Neural cell (in vitro differentiated cells): ENCODE measurements around the gene ADAMTSL2. TPM values are rescaled to one million over a fixed set of nuclear protein-coding genes. Genes with fewer than 3 reads are reported as not detected.

ENCODE experiments used
- H2AFZ ChIP-seq: fragments of 200-600, 300-800 bp; sonication (generic), shearing (Covaris generic); 2 replicates; pipeline ENCODE4 v1.6.0; 2014; ENCODE audit warnings: low read depth, mild to moderate bottlenecking, antibody characterized with exemption, low read length, moderate library complexity
- H3F3A ChIP-seq: fragments of 200-600 bp; shearing (Covaris generic); 2 replicates; pipeline ENCODE4 v1.6.1; 2016; ENCODE audit warnings: mild to moderate bottlenecking, moderate library complexity, mixed read lengths, antibody characterized with exemption, low read length; ENCODE audit not compliant: insufficient read depth, poor library complexity, severe bottlenecking
- H3K27ac ChIP-seq: fragments of 200-600, 300-800 bp; sonication (generic), shearing (Covaris generic); 2 replicates; pipeline ENCODE4 v1.5.1; 2014; ENCODE audit warnings: mild to moderate bottlenecking, low read length, moderate library complexity
- H3K27me3 ChIP-seq: fragments of 300-800, 200-600 bp; sonication (generic), shearing (Covaris generic); 2 replicates; pipeline ENCODE4 v1.6.0; 2014; ENCODE audit warnings: mild to moderate bottlenecking, low read depth, low read length, moderate library complexity; ENCODE audit not compliant: insufficient read depth
- H3K36me3 ChIP-seq: fragments of 300-800, 200-600 bp; sonication (generic), shearing (Covaris generic); 2 replicates; pipeline ENCODE4 v1.5.1; 2014; ENCODE audit warnings: mild to moderate bottlenecking, antibody characterized with exemption, low read length, moderate library complexity; ENCODE audit not compliant: insufficient read depth
- H3K4me2 ChIP-seq: fragments of 300-800, 200-600 bp; sonication (generic), shearing (Covaris generic); 2 replicates; pipeline ENCODE4 v1.6.0; 2014; ENCODE audit warnings: mild to moderate bottlenecking, low read length
- H3K4me3 ChIP-seq: fragments of 300-800, 200-600 bp; sonication (generic), shearing (Covaris generic); 2 replicates; pipeline ENCODE4 v1.5.1; 2014; ENCODE audit warnings: mild to moderate bottlenecking, low read length, moderate library complexity
- H3K79me2 ChIP-seq: fragments of 200-600 bp; shearing (Covaris generic); replicated peaks from 2 replicates; pipeline ENCODE4 v1.6.0; 2014; ENCODE audit warnings: mild to moderate bottlenecking, low read length, moderate library complexity; ENCODE audit not compliant: insufficient read depth
- H3K9ac ChIP-seq: fragments of 300-800, 200-600 bp; sonication (generic), shearing (Covaris generic); 2 replicates; pipeline ENCODE4 v1.6.1; 2016; ENCODE audit warnings: mild to moderate bottlenecking, low read length, mixed read lengths
- H3K9me2 ChIP-seq: fragments of 200-600 bp; shearing (Covaris generic); 2 replicates; pipeline ENCODE4 v1.6.1; 2016; ENCODE audit warnings: mild to moderate bottlenecking, low read length, mixed read lengths; ENCODE audit not compliant: insufficient read depth
- H3K9me3 ChIP-seq: fragments of 200-600, 300-800 bp; sonication (generic), shearing (Covaris generic); 2 replicates; pipeline ENCODE4 v1.6.1; 2016; ENCODE audit warnings: mild to moderate bottlenecking, mixed run types, low read length, moderate library complexity, mixed read lengths
- H4K20me1 ChIP-seq: fragments of 200-600 bp; shearing (Covaris generic); 2 replicates; pipeline ENCODE4 v1.6.1; 2016; ENCODE audit warnings: mild to moderate bottlenecking, mixed run types; ENCODE audit not compliant: insufficient read depth
- CTCF ChIP-seq: fragments of 450-650 bp; IDR thresholded peaks from 2 replicates; pipeline ENCODE4 v1.5.1; 2014; ENCODE audit warnings: antibody characterized with exemption, mild to moderate bottlenecking, moderate library complexity; ENCODE audit not compliant: poor library complexity, severe bottlenecking
- EP300 ChIP-seq: fragments of 450-650 bp; conservative IDR thresholded peaks from 2 replicates; pipeline ENCODE4 v1.6.1; 2014; ENCODE audit warnings: antibody characterized with exemption, mild to moderate bottlenecking, moderate library complexity; ENCODE audit not compliant: poor library complexity, severe bottlenecking
- EZH2 ChIP-seq: fragments of 200-600, 300-800 bp; shearing (Covaris generic), sonication (generic); IDR thresholded peaks from 2 replicates; pipeline ENCODE4 v1.6.1; 2014; ENCODE audit warnings: antibody characterized with exemption, low read length, borderline replicate concordance, mild to moderate bottlenecking; ENCODE audit not compliant: insufficient read depth, poor library complexity, severe bottlenecking
- MXI1 ChIP-seq: fragments of 450-650 bp; conservative IDR thresholded peaks from 2 replicates; pipeline ENCODE4 v1.6.1; 2014; ENCODE audit warnings: antibody characterized with exemption, mild to moderate bottlenecking; ENCODE audit not compliant: poor library complexity, severe bottlenecking
- POLR2AphosphoS5 ChIP-seq: IDR thresholded peaks from 2 replicates; pipeline ENCODE4 v1.6.1; 2012
- RAD21 ChIP-seq: fragments of 450-650 bp; conservative IDR thresholded peaks from 2 replicates; pipeline ENCODE4 v1.6.1; 2014; ENCODE audit warnings: antibody characterized with exemption, mild to moderate bottlenecking, moderate library complexity
- SMC3 ChIP-seq: fragments of 450-650 bp; conservative IDR thresholded peaks from 2 replicates; pipeline ENCODE4 v1.6.1; 2014; ENCODE audit warnings: antibody characterized with exemption, mild to moderate bottlenecking, moderate library complexity; ENCODE audit not compliant: poor library complexity
- TAF1 ChIP-seq: IDR thresholded peaks from 2 replicates; pipeline ENCODE4 v1.6.1; 2012; ENCODE audit warnings: low read depth
- polyA plus RNA-seq: library from polyadenylated mRNA; depleted of rRNA; stranded (reverse); fragments of >200 nt; gene quantifications from 2 replicates; pipeline ENCODE4 v1.2.3, GENCODE V29; 2014
- TF ChIP-seq, protein P1 (sequence below): IDR thresholded peaks from 2 replicates; pipeline ENCODE4 v1.6.1; 2012; ENCODE audit warnings: borderline replicate concordance

The ADAMTSL2 gene
- polyA plus RNA-seq, 1 donor from 2014 or later = 0.85 TPM

DNA sequence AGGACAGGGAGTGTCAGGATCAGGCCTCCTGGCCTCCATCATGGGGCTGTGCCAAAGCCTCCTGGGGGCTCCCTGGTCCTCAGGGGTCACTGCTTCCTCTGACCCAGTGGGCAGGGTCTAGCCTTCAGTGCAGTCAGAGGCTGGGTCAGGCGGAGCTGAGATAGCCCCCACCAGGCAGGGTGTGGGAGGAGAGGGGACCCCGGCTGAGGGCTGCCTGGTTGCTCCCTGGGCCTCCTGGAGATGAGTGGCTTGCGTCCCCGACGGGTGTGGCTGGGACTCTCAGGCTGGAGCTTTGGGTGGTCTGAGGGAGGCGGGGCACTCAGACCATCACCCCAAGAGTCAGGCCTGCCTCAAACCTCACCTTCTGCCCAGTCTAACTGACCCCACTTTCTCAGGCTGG lies 53.0 kb downstream of the ADAMTSL2 start:
- H3F3A ChIP-seq = no peaks in the 10 kb centered on the region
- H3K27me3 ChIP-seq = no peaks in the 10 kb centered on the region
- H3K9ac ChIP-seq = no peak overlapping the region
- no peaks in the 10 kb centered on the region for H3K36me3 ChIP-seq
- no peak overlapping the region for H2AFZ ChIP-seq
- no peak overlapping the region for H3K4me2 ChIP-seq
- no peak overlapping the region for H3K4me3 ChIP-seq
- H3K79me2 ChIP-seq = no peaks in the 10 kb centered on the region
- H3K27ac ChIP-seq = no peak overlapping the region
- TF ChIP-seq TAF1 (no peak), EZH2 (no peak), POLR2AphosphoS5 (no peak), EP300 (no peak), MXI1 (no peak), CTCF (no peak), SMC3 (no peak), RAD21 (no peak)
- TF ChIP-seq, protein P1, sequence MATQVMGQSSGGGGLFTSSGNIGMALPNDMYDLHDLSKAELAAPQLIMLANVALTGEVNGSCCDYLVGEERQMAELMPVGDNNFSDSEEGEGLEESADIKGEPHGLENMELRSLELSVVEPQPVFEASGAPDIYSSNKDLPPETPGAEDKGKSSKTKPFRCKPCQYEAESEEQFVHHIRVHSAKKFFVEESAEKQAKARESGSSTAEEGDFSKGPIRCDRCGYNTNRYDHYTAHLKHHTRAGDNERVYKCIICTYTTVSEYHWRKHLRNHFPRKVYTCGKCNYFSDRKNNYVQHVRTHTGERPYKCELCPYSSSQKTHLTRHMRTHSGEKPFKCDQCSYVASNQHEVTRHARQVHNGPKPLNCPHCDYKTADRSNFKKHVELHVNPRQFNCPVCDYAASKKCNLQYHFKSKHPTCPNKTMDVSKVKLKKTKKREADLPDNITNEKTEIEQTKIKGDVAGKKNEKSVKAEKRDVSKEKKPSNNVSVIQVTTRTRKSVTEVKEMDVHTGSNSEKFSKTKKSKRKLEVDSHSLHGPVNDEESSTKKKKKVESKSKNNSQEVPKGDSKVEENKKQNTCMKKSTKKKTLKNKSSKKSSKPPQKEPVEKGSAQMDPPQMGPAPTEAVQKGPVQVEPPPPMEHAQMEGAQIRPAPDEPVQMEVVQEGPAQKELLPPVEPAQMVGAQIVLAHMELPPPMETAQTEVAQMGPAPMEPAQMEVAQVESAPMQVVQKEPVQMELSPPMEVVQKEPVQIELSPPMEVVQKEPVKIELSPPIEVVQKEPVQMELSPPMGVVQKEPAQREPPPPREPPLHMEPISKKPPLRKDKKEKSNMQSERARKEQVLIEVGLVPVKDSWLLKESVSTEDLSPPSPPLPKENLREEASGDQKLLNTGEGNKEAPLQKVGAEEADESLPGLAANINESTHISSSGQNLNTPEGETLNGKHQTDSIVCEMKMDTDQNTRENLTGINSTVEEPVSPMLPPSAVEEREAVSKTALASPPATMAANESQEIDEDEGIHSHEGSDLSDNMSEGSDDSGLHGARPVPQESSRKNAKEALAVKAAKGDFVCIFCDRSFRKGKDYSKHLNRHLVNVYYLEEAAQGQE = no peak
- no peaks in the 10 kb centered on the region for H3K9me3 ChIP-seq
- no peaks in the 10 kb centered on the region for H3K9me2 ChIP-seq
- H4K20me1 ChIP-seq = no peaks in the 10 kb centered on the region

DNA sequence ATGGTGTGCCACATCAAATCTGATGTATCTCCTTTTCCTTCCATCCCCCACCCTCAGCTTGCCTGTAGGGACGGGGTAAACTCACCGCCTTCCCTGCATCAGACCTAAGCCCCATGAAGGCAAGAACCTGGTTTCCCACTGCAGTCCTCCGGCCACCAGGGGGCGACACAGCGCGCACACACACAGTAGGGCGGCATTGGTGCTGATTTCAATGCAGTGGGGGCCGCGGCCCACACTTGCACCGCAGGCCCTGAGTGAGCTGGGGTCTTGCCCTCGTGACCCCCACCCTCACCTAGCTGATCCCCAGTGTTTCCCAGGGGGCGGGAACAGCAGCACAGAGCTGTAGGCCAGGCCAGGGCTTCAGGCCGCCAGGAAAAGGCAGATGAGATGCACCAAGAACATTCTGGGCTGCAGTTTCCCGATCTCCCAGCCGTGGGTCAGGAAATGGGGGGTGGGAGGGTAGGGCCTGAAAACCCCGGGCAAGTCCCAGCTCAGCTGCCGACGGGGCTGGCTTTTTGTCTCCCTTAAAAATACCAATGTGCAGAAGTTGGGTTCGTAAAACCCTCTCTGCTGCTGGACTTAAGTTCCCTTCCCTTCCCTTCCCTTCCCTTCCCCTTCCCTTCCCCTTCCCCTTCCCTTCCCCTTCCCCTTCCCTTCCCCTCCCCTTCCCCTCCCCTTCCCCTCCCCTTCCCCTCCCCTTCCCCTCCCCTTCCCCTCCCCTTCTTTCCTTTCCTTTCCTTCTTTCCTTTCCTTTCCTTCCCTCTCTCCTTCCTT lies 55.1 kb downstream of the ADAMTSL2 start:
- no peak overlapping the region for H3K4me3 ChIP-seq
- H4K20me1 ChIP-seq = no peaks in the 10 kb centered on the region
- TF ChIP-seq POLR2AphosphoS5 = no peak
- TF ChIP-seq EZH2 = no peak
- no peak for TF ChIP-seq CTCF
- no peak for TF ChIP-seq TAF1
- TF ChIP-seq, protein P1 = no peak
- no peak for TF ChIP-seq SMC3
- no peak for TF ChIP-seq EP300
- TF ChIP-seq MXI1 = no peak
- no peak for TF ChIP-seq RAD21
- no peaks in the 10 kb centered on the region for H3K79me2 ChIP-seq
- H3K36me3 ChIP-seq = no peaks in the 10 kb centered on the region
- no peaks in the 10 kb centered on the region for H3K9me3 ChIP-seq
- H3K9me2 ChIP-seq = no peaks in the 10 kb centered on the region
- no peaks in the 10 kb centered on the region for H3F3A ChIP-seq
- no peaks in the 10 kb centered on the region for H3K27me3 ChIP-seq
- no peak overlapping the region for H3K4me2 ChIP-seq
- no peak overlapping the region for H2AFZ ChIP-seq
- no peak overlapping the region for H3K27ac ChIP-seq
- no peak overlapping the region for H3K9ac ChIP-seq
